Chondrocyte (in vitro differentiated cells): ENCODE results near the gene GPR162. TPM values are rescaled to one million over a fixed set of nuclear protein-coding genes. Genes with fewer than 3 reads are reported as not detected.
A peak's percentile ranks its signal among the peaks of the same experiment; 100 is the strongest.

Experiments
- DNase-seq: peaks from one replicate; pipeline ENCODE4 v3.0.0; 2021; ENCODE audit warnings: mixed read lengths, low spot score
- H3K27ac Mint-ChIP-seq: one replicate; pipeline ENCODE4 v1.8.0; 2021; ENCODE audit warnings: mild to moderate bottlenecking, moderate library complexity, mixed read lengths; ENCODE audit not compliant: unreplicated experiment
- H3K27me3 Mint-ChIP-seq: 2 replicates; pipeline ENCODE4 v1.8.0; 2021; ENCODE audit warnings: low read depth, mixed read lengths
- H3K36me3 Mint-ChIP-seq: 2 replicates; pipeline ENCODE4 v1.8.0; 2021; ENCODE audit warnings: low read depth, mixed read lengths
- H3K4me1 Mint-ChIP-seq: 2 replicates; pipeline ENCODE4 v1.8.0; 2021; ENCODE audit warnings: low read depth, mild to moderate bottlenecking, mixed read lengths
- H3K4me3 Mint-ChIP-seq: one replicate; pipeline ENCODE4 v1.8.0; 2021; ENCODE audit warnings: mild to moderate bottlenecking, moderate library complexity, mixed read lengths; ENCODE audit not compliant: unreplicated experiment
- H3K9me3 Mint-ChIP-seq: 2 replicates; pipeline ENCODE4 v1.8.0; 2021; ENCODE audit warnings: low read depth, mixed read lengths
- total RNA-seq: library from RNA; stranded (reverse); gene quantifications from 3 replicates; pipeline ENCODE4 v1.2.1, GENCODE V29; 2021
- TF ChIP-seq, protein P1 (sequence below): fragments of 200-600 bp; sonication (generic); IDR thresholded peaks from 2 replicates; pipeline ENCODE4 v1.5.0; 2021; ENCODE audit warnings: antibody characterized with exemption, mild to moderate bottlenecking, moderate library complexity

The GPR162 gene
- total RNA-seq, 1 donor from 2014 or later = 4.2 TPM

- Mint-ChIP-seq H3K36me3 (no peaks in the 10 kb centered on the region), H3K27ac (no peak overlapping the region), H3K4me3 (no peak overlapping the region), H3K4me1 (peaks cover 34% of the 10 kb centered on the region), H3K27me3 (peaks cover 3% of the 10 kb centered on the region), H3K9me3 (no peaks in the 10 kb centered on the region)
- no peak for DNase-seq
- TF ChIP-seq, protein P1, sequence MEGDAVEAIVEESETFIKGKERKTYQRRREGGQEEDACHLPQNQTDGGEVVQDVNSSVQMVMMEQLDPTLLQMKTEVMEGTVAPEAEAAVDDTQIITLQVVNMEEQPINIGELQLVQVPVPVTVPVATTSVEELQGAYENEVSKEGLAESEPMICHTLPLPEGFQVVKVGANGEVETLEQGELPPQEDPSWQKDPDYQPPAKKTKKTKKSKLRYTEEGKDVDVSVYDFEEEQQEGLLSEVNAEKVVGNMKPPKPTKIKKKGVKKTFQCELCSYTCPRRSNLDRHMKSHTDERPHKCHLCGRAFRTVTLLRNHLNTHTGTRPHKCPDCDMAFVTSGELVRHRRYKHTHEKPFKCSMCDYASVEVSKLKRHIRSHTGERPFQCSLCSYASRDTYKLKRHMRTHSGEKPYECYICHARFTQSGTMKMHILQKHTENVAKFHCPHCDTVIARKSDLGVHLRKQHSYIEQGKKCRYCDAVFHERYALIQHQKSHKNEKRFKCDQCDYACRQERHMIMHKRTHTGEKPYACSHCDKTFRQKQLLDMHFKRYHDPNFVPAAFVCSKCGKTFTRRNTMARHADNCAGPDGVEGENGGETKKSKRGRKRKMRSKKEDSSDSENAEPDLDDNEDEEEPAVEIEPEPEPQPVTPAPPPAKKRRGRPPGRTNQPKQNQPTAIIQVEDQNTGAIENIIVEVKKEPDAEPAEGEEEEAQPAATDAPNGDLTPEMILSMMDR = no peak
Observed at GRCh38 chr12:6819106-6820030, 2.3 kb upstream of the GPR162 start.

- Mint-ChIP-seq H3K27me3 (peaks cover 3% of the 10 kb centered on the region), H3K4me3 (no peak overlapping the region), H3K4me1 (peaks cover 39% of the 10 kb centered on the region)
Observed at GRCh38 chr12:6820166-6820565, 1.5 kb upstream of the GPR162 start.

DNA sequence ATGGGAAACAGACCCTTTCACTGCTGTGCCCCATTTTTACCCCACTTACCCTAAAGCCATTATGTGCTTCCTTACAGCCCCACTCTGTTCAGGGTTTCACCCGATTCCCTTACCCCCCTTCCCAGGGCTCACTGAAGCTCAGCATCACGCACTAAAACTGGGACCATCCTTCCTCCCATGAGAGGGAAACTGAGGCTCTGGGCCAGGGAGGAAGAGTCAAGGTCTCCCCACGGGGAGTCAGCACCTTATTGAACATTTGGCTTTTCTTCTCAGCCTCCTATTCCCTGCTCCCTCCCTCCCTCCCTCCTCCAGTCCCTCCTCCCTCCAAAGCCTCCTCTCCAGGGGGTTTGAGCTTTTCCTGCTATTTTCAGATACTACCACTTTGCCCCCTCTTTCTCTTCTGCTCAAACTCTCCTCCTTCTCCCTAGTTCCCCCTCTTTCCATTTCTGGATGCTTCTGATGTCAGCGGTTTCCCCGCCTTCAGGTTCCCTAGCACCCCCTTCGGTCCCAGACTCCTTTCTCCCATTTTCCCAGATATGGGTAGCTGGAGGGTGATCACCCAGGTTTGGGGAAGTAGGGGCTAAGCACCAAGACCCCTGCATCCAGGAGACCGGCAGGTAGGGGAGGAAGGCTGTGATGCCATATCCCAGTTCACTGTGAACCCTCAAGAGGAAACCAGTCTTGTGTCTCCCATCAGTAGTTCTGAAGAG lies 960 bp downstream of the GPR162 start:
- Mint-ChIP-seq H3K27me3 (peaks cover 3% of the 10 kb centered on the region), H3K4me1 (peaks cover 52% of the 10 kb centered on the region), H3K4me3 (peak overlapping the region; percentile 78), H3K36me3 (no peaks in the 10 kb centered on the region), H3K9me3 (no peaks in the 10 kb centered on the region), H3K27ac (no peak overlapping the region)
- no peak for DNase-seq
- TF ChIP-seq, protein P1 = no peak

More at GRCh38 chr12:6820166-6820565, 1.5 kb upstream of the GPR162 start:
- Mint-ChIP-seq H3K9me3 (no peaks in the 10 kb centered on the region), H3K36me3 (no peaks in the 10 kb centered on the region), H3K27ac (no peak overlapping the region)
- TF ChIP-seq, protein P1 = no peak
- no peak for DNase-seq

GRCh38 chr12:6823182-6824084 lies 1.8 kb downstream of the GPR162 start:
- Mint-ChIP-seq H3K9me3 (no peaks in the 10 kb centered on the region), H3K4me1 (peaks cover 56% of the 10 kb centered on the region), H3K4me3 (no peak overlapping the region), H3K27ac (peak overlapping the region; percentile 10), H3K36me3 (no peaks in the 10 kb centered on the region), H3K27me3 (no peaks in the 10 kb centered on the region)
- DNase-seq = no peak
- TF ChIP-seq, protein P1 = no peak
